Neuronal stem cell (in vitro differentiated cells): ENCODE measurements around the gene MEGF6.
A peak's percentile ranks its signal among the peaks of the same experiment; 100 is the strongest.

Experiments used
- DNase-seq: peaks from one replicate; pipeline ENCODE4 v3.0.0-alpha.2; 2013; ENCODE audit warnings: low spot score
- H2AFZ ChIP-seq: one replicate; pipeline ENCODE4 v1.6.1; 2013; ENCODE audit warnings: mild to moderate bottlenecking, low read length, inconsistent platforms
- H2AK5ac ChIP-seq: 2 replicates; pipeline ENCODE4 v1.6.1; 2013; ENCODE audit warnings: low read depth, mild to moderate bottlenecking, inconsistent platforms, low read length, moderate library complexity, mixed read lengths
- H2BK120ac ChIP-seq: 2 replicates; pipeline ENCODE4 v1.6.1; 2013; ENCODE audit warnings: low read depth, mild to moderate bottlenecking, inconsistent platforms, low read length, moderate library complexity, mixed read lengths
- H2BK12ac ChIP-seq: one replicate; pipeline ENCODE4 v1.6.1; 2013; ENCODE audit warnings: low read length, inconsistent platforms
- H2BK15ac ChIP-seq: 2 replicates; pipeline ENCODE4 v1.6.1; 2013; ENCODE audit warnings: mild to moderate bottlenecking, low read length, inconsistent platforms, mixed read lengths
- H2BK5ac ChIP-seq: one replicate; pipeline ENCODE4 v1.6.1; 2013; ENCODE audit warnings: inconsistent platforms, mild to moderate bottlenecking, low read length, moderate library complexity
- H3K14ac ChIP-seq: one replicate; pipeline ENCODE4 v1.6.1; 2013; ENCODE audit warnings: low read length, inconsistent platforms
- H3K18ac ChIP-seq: 2 replicates; pipeline ENCODE4 v1.6.1; 2013; ENCODE audit warnings: low read length, inconsistent platforms
- H3K23ac ChIP-seq: 2 replicates; pipeline ENCODE4 v1.6.1; 2013; ENCODE audit warnings: low read depth, mild to moderate bottlenecking, mixed read lengths, low read length, inconsistent platforms; ENCODE audit not compliant: poor library complexity
- H3K27ac ChIP-seq: replicated peaks from 3 replicates; pipeline ENCODE4 v1.5.1; 2013; ENCODE audit warnings: low read length, inconsistent platforms
- H3K27me3 ChIP-seq, 3 experiments: 2 replicates each; pipeline ENCODE4 v1.6.1; 2013; ENCODE audit warnings: low read length in 3 of 3, mild to moderate bottlenecking in 2 of 3, inconsistent platforms in 1 of 3, low read depth in 1 of 3, mixed read lengths in 1 of 3, moderate library complexity in 1 of 3; ENCODE audit not compliant: control insufficient read depth in 3 of 3, insufficient read depth in 3 of 3
- H3K36me3 ChIP-seq, 2 donors: replicated peaks in 1 of 2; 2 replicates each; pipeline ENCODE4 v1.6.1; 2013; ENCODE audit warnings: low read length in 2 of 2; ENCODE audit not compliant: control insufficient read depth in 2 of 2, insufficient read depth in 2 of 2
- H3K4ac ChIP-seq: 2 replicates; pipeline ENCODE4 v1.6.1; 2013; ENCODE audit warnings: inconsistent platforms, mild to moderate bottlenecking, low read length, moderate library complexity
- H3K4me1 ChIP-seq, 2 donors: 1 replicate in 1 of 2; 2 replicates in 1 of 2; pipeline ENCODE4 v1.6.1; 2013; ENCODE audit warnings: low read length in 2 of 2, low read depth in 1 of 2; ENCODE audit not compliant: control insufficient read depth in 2 of 2, insufficient read depth in 1 of 2
- H3K4me2 ChIP-seq: one replicate; pipeline ENCODE4 v1.6.1; 2013; ENCODE audit warnings: mild to moderate bottlenecking, low read length, inconsistent platforms; ENCODE audit not compliant: insufficient read depth, poor library complexity, severe bottlenecking
- H3K4me3 ChIP-seq, 2 donors: 2 replicates each; pipeline ENCODE4 v1.5.1; 2013; ENCODE audit warnings: low read length in 2 of 2, mild to moderate bottlenecking in 2 of 2, inconsistent platforms in 1 of 2, moderate library complexity in 1 of 2
- H3K79me1 ChIP-seq: one replicate; pipeline ENCODE4 v1.6.1; 2013; ENCODE audit warnings: low read depth, mild to moderate bottlenecking, inconsistent platforms, low read length, moderate library complexity
- H3K9ac ChIP-seq: one replicate; pipeline ENCODE4 v1.6.1; 2013; ENCODE audit warnings: mild to moderate bottlenecking, low read depth, low read length, inconsistent platforms; ENCODE audit not compliant: poor library complexity
- H3K9me3 ChIP-seq, 2 donors: replicated peaks in 1 of 2; 2 replicates each; pipeline versions ENCODE3 to v1.6.1; 2013; ENCODE audit warnings: low read length in 2 of 2, mild to moderate bottlenecking in 2 of 2, inconsistent platforms in 1 of 2, low read depth in 1 of 2, mixed read lengths in 1 of 2, moderate library complexity in 1 of 2; ENCODE audit not compliant: control insufficient read depth in 2 of 2, insufficient read depth in 1 of 2
- H4K8ac ChIP-seq: one replicate; pipeline ENCODE4 v1.6.1; 2013; ENCODE audit warnings: low read depth, mild to moderate bottlenecking, inconsistent platforms, low read length, moderate library complexity
- H4K91ac ChIP-seq: one replicate; pipeline ENCODE4 v1.6.1; 2013; ENCODE audit warnings: low read length, low read depth, mild to moderate bottlenecking, inconsistent platforms; ENCODE audit not compliant: poor library complexity
- WGBS, 2 donors: extraction: QIAGEN DNeasy Blood & Tissue Kit; methylation state at CpG; one replicate each; pipeline ENCODE4 v1.1.7; 2013; ENCODE audit warnings: missing lambda C conversion rate in 2 of 2, mixed read lengths in 1 of 2; ENCODE audit not compliant: insufficient read length in 2 of 2, insufficient replicate concordance in 1 of 2; ENCODE audit errors: extremely low coverage in 2 of 2; 5-methylcytosine and 5-hydroxymethylcytosine counted together

Gene MEGF6

GRCh38 chr1:3476666-3477065 lies 134.6 kb downstream of the MEGF6 start:
- no peak for DNase-seq
- Histone ChIP-seq H3K4ac (no peak overlapping the region), H2AFZ (no peak overlapping the region), H3K4me3 (no peak overlapping the region), H3K23ac (no peak overlapping the region), H3K9me3 (peaks cover 0 to 3% of the 10 kb centered on the region in 2 donors), H4K91ac (no peak overlapping the region), H2BK5ac (no peak overlapping the region), H3K27me3 (peaks cover 0 to 3% (median 0%) of the 10 kb centered on the region in 3 experiments), H2BK15ac (peak overlapping the region; percentile 78), H3K18ac (peak overlapping the region; percentile 85), H2AK5ac (peak overlapping the region; percentile 81), H4K8ac (no peak overlapping the region), H3K4me1 (peaks cover 8 to 10% of the 10 kb centered on the region in 2 donors), H3K4me2 (no peak overlapping the region), H3K36me3 (peaks cover 0 to 4% of the 10 kb centered on the region in 2 donors), H3K14ac (no peak overlapping the region), H2BK120ac (no peak overlapping the region), H3K27ac (no peak overlapping the region), H3K79me1 (peaks cover 1% of the 10 kb centered on the region), H3K9ac (no peak overlapping the region), H2BK12ac (peak overlapping the region; percentile 58)
- no CpG with 5 or more reads among the region's 16 CpGs for WGBS, 2 donors

- Histone ChIP-seq H3K4me1 (peaks cover 12 to 15% of the 10 kb centered on the region in 2 donors), H3K4ac (peak overlapping the region; percentile 53), H3K9me3 (peaks cover 0 to 3% of the 10 kb centered on the region in 2 donors), H2BK15ac (peak overlapping the region; percentile 78), H4K91ac (no peak overlapping the region), H3K9ac (peak overlapping the region; percentile 24), H3K14ac (no peak overlapping the region), H2BK12ac (no peak overlapping the region), H3K4me3 (no peak overlapping the region), H4K8ac (no peak overlapping the region), H3K27me3 (peaks cover 0 to 3% (median 0%) of the 10 kb centered on the region in 3 experiments), H2AK5ac (peak overlapping the region; percentile 81), H3K27ac (no peak overlapping the region), H3K4me2 (no peak overlapping the region), H3K18ac (peak overlapping the region; percentile 85), H2BK120ac (no peak overlapping the region), H3K36me3 (peaks cover 0 to 4% of the 10 kb centered on the region in 2 donors), H2BK5ac (no peak overlapping the region), H2AFZ (no peak overlapping the region), H3K23ac (peak overlapping the region; percentile 25), H3K79me1 (peaks cover 1% of the 10 kb centered on the region)
- DNase-seq, result no peak
- no CpG with 5 or more reads among the region's 14 CpGs for WGBS, 2 donors
Observed at GRCh38 chr1:3475839-3476573, 135.3 kb downstream of the MEGF6 start.

GRCh38 chr1:3474421-3474820 lies 136.9 kb downstream of the MEGF6 start:
- Histone ChIP-seq H3K18ac (peak overlapping the region; percentile 57), H2BK12ac (peak overlapping the region; percentile 46), H2AFZ (no peak overlapping the region), H2AK5ac (peak overlapping the region; percentile 75), H3K79me1 (peaks cover 6% of the 10 kb centered on the region), H3K4ac (no peak overlapping the region), H3K36me3 (peaks cover 0 to 4% of the 10 kb centered on the region in 2 donors), H3K9me3 (peaks cover 0 to 8% of the 10 kb centered on the region in 2 donors), H4K91ac (no peak overlapping the region), H3K14ac (no peak overlapping the region), H4K8ac (no peak overlapping the region), H3K4me2 (no peak overlapping the region), H3K9ac (no peak overlapping the region), H3K23ac (no peak overlapping the region), H3K4me1 (peaks cover 18 to 22% of the 10 kb centered on the region in 2 donors), H2BK5ac (no peak overlapping the region), H2BK15ac (peak overlapping the region; percentile 85), H3K27me3 (peaks cover 0 to 3% (median 0%) of the 10 kb centered on the region in 3 experiments), H2BK120ac (no peak overlapping the region), H3K27ac (no peak overlapping the region), H3K4me3 (no peak overlapping the region)
- DNase-seq, result no peak
- WGBS, 2 donors, result no CpG with 5 or more reads among the region's 10 CpGs

GRCh38 chr1:3474016-3474415 lies 137.3 kb downstream of the MEGF6 start:
- Histone ChIP-seq H3K4ac (peak overlapping the region; percentile 38), H2AFZ (no peak overlapping the region), H3K18ac (peak overlapping the region; percentile 83), H2AK5ac (no peak overlapping the region), H3K4me1 (peaks cover 18 to 22% of the 10 kb centered on the region in 2 donors), H3K36me3 (peaks cover 0 to 4% of the 10 kb centered on the region in 2 donors), H3K23ac (peak overlapping the region; percentile 89), H3K4me2 (no peak overlapping the region), H3K27ac (no peak overlapping the region), H4K91ac (no peak overlapping the region), H3K9ac (peak overlapping the region; percentile 72), H3K9me3 (peaks cover 0 to 8% of the 10 kb centered on the region in 2 donors), H3K4me3 (peak overlapping the region in 1 of 2 donors; percentile 65), H3K27me3 (peaks cover 0 to 3% (median 0%) of the 10 kb centered on the region in 3 experiments), H2BK120ac (no peak overlapping the region), H2BK15ac (peak overlapping the region; percentile 85), H4K8ac (peak overlapping the region; percentile 86), H2BK5ac (no peak overlapping the region), H3K14ac (peak overlapping the region; percentile 97), H2BK12ac (peak overlapping the region; percentile 46), H3K79me1 (peaks cover 6% of the 10 kb centered on the region)
- no CpG with 5 or more reads among the region's 8 CpGs for WGBS, 2 donors
- DNase-seq, result no peak
